SK-N-MC (cell line): ENCODE data around the gene C20orf173.

Experiments
- EZH2 ChIP-seq: fragments of 200-600 bp; sonication (generic); IDR thresholded peaks from one replicate; pipeline ENCODE4 v1.6.1; 2017; ENCODE audit warnings: antibody characterized with exemption
- FOXP2 ChIP-seq: optimal IDR thresholded peaks from 2 replicates; pipeline ENCODE3; 2011; ENCODE audit warnings: mild to moderate bottlenecking, moderate library complexity; ENCODE audit not compliant: insufficient read depth; ENCODE audit errors: extremely low read length, control extremely low read depth
- POLR2AphosphoS5 ChIP-seq: IDR thresholded peaks from 2 replicates; pipeline ENCODE4 v1.6.1; 2012; ENCODE audit warnings: mild to moderate bottlenecking, low read depth, low read length, borderline replicate concordance

DNA sequence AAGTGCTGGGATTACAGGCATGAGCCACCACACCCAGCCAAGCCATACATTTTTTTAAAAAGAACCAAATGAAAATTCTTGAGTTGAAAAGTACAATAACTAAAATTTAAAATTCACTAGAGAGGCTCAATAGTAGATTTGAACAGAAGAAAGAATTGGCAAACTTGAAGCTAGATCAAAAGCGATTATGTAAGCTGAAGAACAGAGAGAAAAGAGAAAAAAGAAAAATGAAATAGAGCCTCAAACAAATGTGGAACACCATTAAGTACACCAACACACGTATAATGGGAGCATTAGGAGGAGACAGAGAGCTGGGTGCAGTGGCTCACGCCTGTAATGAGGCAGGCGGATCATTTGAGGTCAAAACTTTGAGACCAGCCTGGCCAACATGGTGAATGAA is 43.4 kb upstream of the C20orf173 start:
- TF ChIP-seq EZH2 (no peak), POLR2AphosphoS5 (no peak), FOXP2 (no peak)
